Stomach (tissue), 4 donors: Measurements from ENCODE around the gene ERG28.

Source experiments
- EP300 ChIP-seq: sonication (generic); formaldehyde crosslinking; IDR thresholded peaks from one replicate; pipeline ENCODE4 v1.6.1; 2017; ENCODE audit warnings: antibody characterized with exemption
- POLR2A ChIP-seq, 4 donors: fragments of 450-650 bp; IDR thresholded peaks; one replicate each; pipeline ENCODE4 v1.6.1; 2016; ENCODE audit warnings: antibody characterized with exemption in 4 of 4, control low read depth in 2 of 4, mild to moderate bottlenecking in 1 of 4, moderate library complexity in 1 of 4
- POLR2AphosphoS5 ChIP-seq, 3 donors: sonication (generic); formaldehyde crosslinking; IDR thresholded peaks; one replicate each; pipeline ENCODE4 v1.6.1; 2016; ENCODE audit warnings: antibody characterized with exemption in 3 of 3
- TF ChIP-seq, protein P1 (sequence below), 7 experiments: fragments of 450-650 bp in 4 of 7; fragments of 200-600 bp in 3 of 7; sonication (generic) in 3 of 7; IDR thresholded peaks; one replicate each; pipeline ENCODE4 v1.5.1; 2016 to 2019; ENCODE audit warnings: antibody characterized with exemption in 7 of 7, control low read depth in 2 of 7, mild to moderate bottlenecking in 1 of 7

DNA sequence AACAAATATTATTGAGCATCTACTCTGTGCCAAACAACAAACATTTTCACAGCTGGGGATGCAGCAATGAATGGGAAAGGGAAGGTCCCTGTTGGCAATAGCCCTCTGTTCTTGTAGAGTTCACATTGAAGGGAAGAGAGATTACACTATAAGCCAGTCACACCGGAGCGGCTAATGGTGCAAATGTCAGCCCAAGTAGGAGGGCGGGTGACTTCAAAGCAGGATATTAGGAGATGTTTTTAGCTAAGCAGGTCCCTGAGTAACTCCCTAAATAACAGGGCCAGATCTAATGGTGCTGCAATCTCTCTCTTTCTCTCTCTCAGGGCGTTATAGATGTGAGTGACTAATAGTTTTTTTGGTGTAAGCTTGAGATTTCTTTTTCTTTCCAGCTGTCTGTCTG, 51.6 kb downstream of the ERG28 start:
- TF ChIP-seq, protein P1, sequence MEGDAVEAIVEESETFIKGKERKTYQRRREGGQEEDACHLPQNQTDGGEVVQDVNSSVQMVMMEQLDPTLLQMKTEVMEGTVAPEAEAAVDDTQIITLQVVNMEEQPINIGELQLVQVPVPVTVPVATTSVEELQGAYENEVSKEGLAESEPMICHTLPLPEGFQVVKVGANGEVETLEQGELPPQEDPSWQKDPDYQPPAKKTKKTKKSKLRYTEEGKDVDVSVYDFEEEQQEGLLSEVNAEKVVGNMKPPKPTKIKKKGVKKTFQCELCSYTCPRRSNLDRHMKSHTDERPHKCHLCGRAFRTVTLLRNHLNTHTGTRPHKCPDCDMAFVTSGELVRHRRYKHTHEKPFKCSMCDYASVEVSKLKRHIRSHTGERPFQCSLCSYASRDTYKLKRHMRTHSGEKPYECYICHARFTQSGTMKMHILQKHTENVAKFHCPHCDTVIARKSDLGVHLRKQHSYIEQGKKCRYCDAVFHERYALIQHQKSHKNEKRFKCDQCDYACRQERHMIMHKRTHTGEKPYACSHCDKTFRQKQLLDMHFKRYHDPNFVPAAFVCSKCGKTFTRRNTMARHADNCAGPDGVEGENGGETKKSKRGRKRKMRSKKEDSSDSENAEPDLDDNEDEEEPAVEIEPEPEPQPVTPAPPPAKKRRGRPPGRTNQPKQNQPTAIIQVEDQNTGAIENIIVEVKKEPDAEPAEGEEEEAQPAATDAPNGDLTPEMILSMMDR (IDR thresholded peaks at IDR 0.05), result no peak
- TF ChIP-seq EP300 (no peak), POLR2A (IDR thresholded peaks at IDR 0.05) (no peak), POLR2AphosphoS5 (IDR thresholded peaks at IDR 0.05) (no peak)
